Hindlimb muscle (tissue), 1 donor: ENCODE measurements around the gene MALAT1. TPM values are rescaled to one million over a fixed set of nuclear protein-coding genes. Genes with fewer than 3 reads are reported as not detected.
A peak's percentile ranks its signal among the peaks of the same experiment; 100 is the strongest.

Experiments used
- DNase-seq: peaks from one replicate; pipeline ENCODE4 v3.0.0-alpha.2; 2013
- polyA plus RNA-seq: library from polyadenylated mRNA; unstranded; fragments of 120-200 nt; gene quantifications from one replicate; pipeline ENCODE4 v1.2.1, GENCODE V29; 2013; ENCODE audit not compliant: insufficient read length

The MALAT1 gene
- polyA plus RNA-seq, 1 donor: 191 TPM

DNA sequence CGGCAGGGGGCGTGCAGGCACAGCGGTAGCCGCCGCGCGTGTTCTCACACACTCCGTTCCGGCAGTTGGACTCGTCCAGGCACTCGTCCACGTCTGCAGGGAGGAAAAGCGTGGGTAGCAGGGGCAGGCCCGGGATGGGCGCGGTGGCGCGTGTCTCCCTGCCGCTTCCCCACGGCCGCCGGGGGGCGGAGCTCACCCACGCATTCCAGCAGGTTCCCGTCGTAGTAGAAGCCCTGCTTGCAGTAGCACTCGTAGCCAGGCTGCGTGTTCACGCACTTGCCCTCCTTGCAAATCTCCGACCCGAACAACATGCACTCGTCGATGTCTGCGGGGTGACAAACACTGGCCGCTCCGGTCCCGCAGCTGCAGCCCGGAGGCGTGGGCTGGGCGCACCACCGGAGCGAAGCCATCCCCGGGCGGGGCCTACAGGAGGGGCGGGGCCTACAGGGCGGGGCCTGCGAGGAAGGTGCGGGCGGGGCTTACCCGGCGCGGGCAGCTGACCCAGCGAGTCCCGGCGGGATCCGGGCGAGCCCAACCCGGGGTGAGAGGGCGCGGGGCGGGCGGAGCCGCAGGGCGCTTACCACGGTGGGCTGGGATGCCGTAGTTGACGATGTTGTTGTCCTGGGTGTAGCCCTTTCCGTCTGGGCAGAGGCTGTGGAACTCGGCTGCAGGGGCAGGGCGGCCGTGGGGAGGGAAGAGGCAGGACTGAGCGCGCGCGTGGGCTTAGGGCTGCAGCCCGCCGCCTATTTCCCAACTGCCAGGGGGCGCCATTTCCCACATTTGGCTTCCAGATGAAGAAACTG is 41.6 kb downstream of the MALAT1 start:
- DNase-seq: peak; percentile 88

DNA sequence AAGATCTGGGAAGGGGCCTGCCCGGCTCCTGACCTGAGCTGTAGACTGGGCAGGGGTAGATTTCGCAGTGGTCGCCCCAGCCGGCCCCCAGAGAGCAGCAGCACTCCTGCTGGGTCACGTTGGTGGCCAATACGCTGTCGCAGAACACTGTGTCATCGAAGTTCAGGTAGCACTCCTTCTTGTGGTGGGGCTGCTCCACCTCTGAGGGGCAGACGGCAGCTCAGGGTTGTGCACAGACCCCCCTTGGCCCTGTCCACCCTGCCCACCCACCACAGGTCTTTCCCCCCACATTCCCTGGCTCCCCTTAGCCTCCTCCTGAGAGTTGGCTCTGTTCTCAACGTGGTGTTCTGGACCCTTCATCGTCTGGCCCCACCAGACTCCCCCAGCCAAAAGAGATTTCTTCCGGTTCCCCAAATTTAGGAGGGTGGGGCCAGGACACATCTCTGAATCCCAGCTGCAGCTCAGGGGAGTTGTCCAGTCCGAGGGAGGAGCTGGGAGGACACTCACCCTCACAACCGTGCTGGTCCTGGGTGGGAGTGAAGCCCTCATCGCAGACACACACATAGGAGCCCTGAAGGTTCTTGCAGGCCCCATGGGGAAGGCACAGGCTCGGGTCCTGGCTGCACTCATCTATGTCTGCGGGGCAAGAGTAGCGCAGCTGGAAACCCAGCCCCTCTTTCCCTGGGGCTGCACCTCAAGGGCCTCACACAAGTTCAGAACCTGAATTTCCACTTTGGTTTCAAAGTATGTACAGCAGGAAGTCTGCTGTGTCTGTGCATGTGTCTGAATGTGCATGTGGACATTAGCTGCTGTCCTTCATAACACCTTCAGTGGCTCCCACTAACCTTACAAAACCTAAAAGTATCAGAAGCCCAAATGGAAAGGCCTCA is 42.5 kb downstream of the MALAT1 start:
- DNase-seq: no peak

DNA sequence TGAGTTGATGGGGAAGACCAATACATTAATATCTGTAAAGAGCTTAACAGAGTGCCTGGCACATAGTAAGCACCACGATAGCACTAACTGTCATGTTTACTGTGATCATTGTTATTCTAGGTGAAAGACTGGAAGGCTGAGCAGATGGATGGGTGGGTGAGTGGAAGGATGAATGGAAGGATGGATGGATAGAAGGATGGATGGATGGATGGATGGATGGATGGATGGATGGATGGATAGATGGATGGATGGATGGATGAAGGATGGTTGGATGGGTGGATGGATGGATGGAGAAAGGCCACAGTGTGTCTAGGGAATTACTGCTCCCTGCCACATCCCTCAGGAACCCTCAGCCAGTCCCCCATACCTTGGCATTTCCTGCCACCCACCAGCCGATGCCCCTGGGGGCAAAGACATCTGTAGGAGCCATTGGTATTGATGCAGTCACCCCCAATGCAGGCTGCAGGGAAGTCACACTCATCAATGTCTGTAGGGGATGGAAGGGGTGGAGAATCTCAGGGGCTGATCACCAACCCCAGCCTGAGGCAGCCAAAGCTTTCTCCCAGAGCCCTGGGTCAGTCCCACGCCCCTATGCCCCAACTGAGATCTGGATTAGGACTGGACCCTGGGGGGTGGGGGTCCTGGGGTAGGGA is 44.0 kb downstream of the MALAT1 start:
- no peak for DNase-seq

DNA sequence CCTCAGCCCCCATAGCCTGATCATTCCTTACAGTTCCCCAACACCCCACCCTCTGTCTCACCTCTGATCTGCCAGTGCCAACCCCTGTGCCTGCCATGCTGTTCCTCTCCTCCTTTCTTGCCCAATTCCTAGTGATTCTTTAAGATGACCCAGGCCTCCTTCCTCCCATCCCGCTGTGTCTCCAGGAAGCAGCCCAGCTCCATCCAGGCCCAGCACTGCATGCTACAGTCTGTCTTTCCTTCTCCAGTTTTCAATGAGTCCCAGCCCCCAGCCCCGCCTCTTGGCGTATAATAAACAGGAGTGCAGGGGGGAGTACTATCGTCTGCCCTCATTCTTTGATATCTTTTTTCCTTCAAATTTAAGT is 47.0 kb downstream of the MALAT1 start:
- DNase-seq: no peak

DNA sequence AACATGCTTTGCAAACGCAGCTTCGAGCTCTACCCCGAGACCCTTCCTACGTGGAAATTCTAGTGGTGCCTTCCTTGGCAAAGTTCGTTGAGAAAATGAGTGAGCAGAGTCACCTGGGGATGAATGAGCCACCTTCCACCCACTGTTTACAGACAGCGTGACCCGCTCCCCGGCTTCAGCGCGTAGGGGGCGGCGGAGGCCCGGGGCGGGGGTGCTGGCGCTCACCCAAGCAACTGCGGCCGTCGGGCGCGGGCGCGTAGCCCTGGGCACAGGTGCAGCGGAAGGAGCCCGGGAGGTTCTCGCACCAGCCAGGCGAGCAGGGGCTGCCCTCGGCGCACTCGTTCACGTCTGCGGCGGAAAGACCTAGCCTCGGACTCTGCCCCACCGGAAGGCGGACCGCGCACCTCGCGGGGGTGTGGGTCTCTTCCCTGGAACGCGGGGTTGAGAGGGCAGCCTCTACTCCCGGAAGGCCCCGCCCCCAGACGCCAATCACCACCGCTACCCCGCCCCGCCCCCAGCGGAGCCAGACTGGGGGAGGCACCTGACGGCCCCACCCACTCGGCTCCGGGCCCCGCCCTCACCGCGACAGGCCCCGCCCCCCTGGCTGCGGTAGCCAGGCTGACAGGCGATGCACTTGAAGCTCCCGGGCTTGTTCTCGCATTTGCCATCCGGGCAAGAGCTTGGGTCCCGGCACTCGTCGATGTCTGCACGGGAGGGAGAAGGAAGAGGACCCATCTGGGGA is 47.5 kb downstream of the MALAT1 start:
- DNase-seq: no peak

DNA sequence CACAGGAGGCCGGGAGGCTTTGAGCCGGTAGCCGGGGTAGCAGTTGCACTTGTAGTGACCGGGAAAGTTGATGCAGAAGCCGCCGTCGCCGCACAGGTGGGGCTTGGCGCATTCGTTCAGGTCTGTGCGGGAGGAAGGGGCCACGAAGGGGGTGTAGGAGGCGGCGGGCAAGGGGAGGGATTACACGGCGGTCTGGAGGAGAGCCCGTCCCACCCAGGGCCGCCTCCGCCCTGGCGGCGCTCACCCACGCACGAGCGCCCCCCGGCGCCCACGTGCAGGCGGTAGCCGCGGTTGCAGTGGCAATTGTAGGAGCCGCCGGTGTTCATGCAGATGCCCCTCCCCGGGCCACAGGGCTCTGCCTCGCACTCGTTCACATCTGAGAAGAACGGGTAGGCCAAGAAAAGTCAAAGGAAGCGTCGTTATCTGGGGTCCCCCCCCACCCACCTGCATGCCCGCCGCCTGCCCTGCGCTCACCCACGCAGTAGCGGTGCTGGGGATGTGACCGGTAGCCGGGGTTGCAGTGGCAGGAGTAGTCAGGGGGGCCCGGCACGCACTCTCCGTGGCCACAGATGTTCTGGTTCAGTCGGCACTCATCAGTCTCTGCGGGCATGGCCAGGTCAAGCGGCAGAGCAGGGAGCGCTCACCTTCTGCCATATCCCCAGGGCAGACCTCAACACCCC is 48.7 kb downstream of the MALAT1 start:
- DNase-seq: no peak

DNA sequence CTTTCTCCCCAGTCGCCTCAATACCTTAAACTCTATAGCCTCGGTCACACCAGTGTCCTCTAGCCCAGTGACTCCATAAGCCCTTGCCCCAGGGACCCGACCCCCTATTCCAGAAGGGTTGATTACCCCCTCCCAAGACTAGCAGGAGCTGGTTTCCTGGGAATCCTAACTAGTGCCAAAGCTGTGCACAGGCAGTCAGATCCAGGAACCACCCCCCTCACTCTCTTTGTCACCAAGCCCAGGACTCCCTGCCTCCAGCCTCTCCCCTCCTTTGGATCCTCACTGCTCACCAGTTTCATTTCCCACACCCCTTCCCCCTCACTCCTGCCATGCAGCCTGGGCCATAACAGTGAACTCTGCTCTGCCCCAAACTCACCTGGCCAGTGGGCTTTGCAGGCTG is 49.5 kb downstream of the MALAT1 start:
- DNase-seq: no peak

DNA sequence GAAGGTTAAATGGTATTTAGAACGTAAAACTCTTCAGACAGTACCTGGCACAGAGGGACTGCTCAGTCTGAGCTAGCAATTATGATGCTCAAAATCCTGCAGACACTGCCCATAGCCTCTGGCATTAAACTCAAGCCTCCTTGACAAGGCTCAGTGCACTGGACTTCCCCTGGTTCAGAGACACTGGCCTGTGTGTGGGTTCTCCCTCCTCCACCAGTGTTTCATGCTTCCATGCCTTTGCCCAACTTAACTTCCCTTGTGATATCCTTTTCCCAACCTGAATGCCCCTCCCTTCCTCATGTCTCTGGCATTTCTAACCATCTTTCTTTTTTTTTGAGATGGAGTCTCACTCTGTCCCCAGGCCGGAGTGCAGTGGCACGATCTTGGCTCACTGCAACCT is 50.3 kb downstream of the MALAT1 start:
- DNase-seq: no peak

DNA sequence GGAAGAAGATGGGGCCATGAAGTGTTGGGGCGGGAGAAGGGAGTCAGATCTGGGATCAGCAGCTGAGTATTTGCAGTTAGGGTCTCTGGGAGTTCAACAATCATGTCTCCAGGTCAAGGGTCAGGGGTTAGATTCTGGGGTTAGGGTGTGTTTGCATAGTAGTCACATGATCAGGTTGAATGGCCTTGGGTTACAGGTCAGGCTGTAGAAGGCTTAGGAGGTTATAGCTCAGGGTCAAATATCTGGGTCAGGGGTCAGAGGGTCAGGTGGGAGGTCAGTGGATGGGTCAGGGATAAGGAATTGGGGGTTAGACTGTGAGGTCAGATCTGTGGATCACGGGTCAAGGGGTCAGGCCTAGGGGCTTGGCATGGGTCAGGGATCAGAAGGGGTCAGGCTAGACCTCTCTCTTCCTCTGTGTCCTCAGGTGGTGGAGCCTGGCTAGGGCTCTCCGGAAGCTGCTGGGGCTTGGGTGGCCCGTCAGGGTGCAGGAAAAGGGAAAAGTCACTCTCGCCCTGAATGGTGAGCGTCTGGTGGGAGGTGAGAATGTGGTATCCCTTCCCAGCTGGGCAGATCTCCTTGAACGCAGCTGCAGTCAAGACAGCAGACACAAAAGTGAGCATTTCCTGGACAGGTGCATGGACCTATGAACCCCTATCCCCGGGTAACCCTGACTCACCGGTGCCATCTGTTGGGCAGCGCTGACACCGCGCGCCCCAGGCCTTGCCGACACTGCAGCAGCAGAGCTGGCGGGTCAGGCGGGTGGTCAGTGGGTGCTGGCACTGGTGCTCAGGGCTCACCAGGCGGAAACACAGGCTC is 52.9 kb downstream of the MALAT1 start:
- no peak for DNase-seq

DNA sequence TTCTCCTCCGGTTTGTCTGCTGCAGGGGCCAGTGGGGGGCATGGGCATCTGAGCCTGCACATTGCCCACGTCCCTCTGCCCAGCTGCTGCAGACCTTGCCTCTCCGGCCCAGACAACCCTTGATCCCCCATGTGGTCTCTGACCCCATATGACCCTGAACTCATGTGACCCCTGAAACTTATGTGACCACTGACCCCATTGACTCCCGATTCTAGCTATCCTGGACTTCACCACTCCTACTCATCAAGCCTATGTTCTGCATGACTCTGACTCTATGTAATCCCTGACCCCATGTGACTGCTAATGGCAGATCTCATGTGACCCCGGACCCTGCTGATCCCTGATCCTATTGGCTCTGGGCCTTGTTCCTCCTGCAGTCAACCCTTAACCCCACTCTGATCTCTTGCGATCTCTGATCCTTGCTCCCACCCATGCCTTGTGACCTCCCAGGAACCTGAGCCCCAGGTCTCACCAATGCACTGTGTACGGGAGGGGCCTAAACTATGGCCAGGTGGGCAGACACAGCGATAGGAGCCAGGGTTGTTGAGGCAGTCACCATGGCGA is 53.6 kb downstream of the MALAT1 start:
- DNase-seq: no peak

DNA sequence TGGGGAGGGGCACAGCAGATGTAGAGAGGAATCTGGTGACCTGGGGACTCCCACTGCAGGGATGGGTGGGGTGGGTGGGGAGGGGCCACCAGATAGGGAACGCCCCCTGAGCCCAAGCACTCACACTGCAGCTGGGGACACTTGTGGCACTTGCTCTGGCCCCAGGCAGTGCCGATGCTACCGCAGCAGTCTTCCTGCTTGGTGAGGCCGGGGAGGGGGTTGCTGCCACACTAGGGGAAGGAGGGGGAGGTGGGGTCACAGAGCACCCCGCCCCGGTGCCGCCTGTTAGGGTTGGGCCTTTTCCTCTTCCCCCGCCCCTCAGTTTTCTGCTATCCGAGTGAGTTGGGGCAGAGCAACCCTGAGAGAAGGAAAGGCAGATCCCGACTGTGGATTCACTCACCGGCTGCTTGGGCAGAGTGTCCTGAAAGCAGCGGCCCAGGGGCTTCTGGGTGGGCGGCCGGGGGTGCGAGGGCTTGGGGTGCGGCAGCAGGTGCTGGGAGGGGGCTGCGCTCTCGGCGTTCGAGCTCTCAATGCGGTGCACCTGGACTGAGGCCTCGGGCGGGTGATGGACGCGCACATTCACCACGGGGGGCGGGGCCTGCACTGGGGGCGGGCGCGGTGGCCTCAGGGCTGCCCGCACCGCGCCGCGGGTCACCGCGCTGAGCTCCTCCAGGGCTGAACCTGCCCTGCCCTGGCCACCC is 54.6 kb downstream of the MALAT1 start:
- no peak for DNase-seq

DNA sequence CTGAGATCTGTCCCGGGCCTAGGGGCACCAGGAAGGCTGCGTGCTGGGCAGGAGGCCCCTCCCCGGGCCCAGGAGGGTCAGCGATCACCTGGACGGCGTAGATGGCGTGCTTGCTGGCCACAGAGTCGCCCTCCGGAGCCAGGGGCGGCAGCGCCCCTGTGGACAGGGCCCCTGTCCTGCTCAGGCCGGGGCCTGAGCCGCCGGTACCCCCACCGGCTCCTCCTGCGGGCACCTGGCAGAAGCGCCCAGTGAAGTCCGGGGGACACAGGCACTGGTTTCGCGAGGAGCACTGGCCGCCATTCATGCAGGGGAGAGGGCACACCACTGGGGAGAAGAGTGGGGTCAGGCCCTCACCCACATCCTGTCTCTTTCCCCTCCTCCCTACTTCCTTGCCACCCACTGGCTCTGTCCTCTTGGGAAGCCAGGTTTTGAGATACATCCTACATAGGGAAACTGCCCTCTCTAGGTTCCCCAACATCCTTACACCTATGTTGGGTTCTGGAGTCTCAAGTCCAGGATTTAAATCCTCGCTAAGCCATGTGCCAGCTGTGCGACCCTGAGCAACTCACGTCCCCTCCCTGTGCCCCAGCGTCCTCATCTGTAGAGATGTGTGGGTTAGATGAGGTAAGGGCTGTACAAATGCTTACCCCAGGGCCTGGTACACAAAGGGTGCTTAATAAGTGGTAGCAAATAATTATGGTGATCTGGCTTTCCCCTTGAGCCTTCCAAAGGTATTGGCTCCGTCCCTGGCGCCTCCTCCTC is 55.4 kb downstream of the MALAT1 start:
- no peak for DNase-seq

DNA sequence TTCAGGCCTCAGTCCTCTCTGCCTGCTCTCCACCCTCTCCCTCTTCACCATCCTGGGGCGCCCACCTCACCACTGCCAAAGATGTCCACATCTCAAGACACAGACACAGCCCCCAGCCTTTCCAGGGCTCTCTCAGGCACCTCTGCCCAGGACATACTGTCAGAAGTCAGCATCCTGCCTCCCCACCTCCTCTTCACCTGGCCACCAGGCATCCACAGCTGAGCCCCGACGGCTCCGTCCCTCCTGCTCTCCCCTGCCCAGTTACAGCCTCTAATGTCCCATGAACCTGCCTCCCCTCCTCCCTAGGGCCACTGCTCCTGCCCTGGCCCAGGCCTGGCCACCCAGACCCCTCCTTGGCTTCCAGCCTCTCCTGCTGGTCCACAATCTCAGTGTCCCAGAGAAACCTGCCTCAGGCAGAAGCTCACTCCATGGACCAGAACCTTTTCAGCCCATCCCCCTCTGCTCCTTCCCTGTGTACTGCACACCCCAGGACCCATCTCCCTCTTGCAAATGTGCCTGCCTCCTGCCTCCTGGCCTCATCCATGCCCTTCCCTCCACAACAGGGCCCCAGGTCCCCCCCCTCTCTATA is 56.1 kb downstream of the MALAT1 start:
- no peak for DNase-seq

DNA sequence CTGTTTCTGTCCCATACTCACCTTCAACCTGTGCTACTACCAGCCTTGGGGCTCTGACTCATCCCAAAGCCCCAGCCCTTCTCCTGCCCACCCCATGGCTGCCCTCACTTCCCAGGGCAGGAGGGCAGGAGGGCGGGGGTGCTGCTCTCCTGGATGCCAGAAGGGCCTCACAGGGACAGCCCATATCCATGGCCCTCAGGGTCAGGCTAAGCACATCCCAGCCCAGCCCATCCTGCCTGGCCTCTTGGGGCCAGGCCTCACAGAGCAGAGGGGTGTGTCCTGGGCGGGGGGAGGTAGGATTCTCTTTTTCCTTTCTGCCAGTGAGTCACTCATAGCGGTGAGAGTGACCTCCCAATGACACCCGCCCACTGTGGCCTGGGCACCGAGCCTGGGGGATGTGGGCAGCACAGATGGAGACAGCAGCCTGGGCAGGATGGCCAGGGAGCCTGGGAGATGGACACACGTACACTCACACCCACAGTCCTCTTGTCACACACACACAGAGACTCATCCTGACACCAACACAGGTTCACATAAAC is 56.9 kb downstream of the MALAT1 start:
- no peak for DNase-seq
